AG09319 (cell line): ENCODE measurements around the gene ZNF862.

Experiments
- DNase-seq: peaks from one replicate; pipeline ENCODE4 v3.0.0-alpha.2; 2010; ENCODE audit warnings: low read depth; ENCODE audit errors: extremely low read depth
- CTCF ChIP-seq: IDR thresholded peaks from 2 replicates; pipeline ENCODE4 v1.5.1; 2011; ENCODE audit warnings: low read depth, mild to moderate bottlenecking, inconsistent platforms, low read length, moderate library complexity

ZNF862 gene

GRCh38 chr7:149837564-149838223 is 481 bp upstream of the ZNF862 start:
- DNase-seq, result no peak
- no peak for TF ChIP-seq CTCF

- DNase-seq, result no peak
Measured at GRCh38 chr7:149838992-149839408, 825 bp downstream of the ZNF862 start.

GRCh38 chr7:149839933-149840332 is 1.8 kb downstream of the ZNF862 start:
- no peak for DNase-seq

More at GRCh38 chr7:149838992-149839408, 825 bp downstream of the ZNF862 start:
- peak; percentile 19 for TF ChIP-seq CTCF

GRCh38 chr7:149843566-149843965 is 5.4 kb downstream of the ZNF862 start:
- TF ChIP-seq CTCF, result no peak
- DNase-seq, result no peak

More at GRCh38 chr7:149839933-149840332, 1.8 kb downstream of the ZNF862 start:
- TF ChIP-seq CTCF, result no peak

GRCh38 chr7:149844445-149844844 is 6.3 kb downstream of the ZNF862 start:
- no peak for TF ChIP-seq CTCF
- DNase-seq, result no peak

GRCh38 chr7:149845257-149845980 is 7.2 kb downstream of the ZNF862 start:
- DNase-seq, result no peak
- TF ChIP-seq CTCF, result no peak

GRCh38 chr7:149846021-149846420 is 7.8 kb downstream of the ZNF862 start:
- DNase-seq, result no peak

More at GRCh38 chr7:149846021-149846420, 7.8 kb downstream of the ZNF862 start:
- TF ChIP-seq CTCF, result no peak
